ENCODE measurements around the gene SGSH.

The SGSH gene

DNA sequence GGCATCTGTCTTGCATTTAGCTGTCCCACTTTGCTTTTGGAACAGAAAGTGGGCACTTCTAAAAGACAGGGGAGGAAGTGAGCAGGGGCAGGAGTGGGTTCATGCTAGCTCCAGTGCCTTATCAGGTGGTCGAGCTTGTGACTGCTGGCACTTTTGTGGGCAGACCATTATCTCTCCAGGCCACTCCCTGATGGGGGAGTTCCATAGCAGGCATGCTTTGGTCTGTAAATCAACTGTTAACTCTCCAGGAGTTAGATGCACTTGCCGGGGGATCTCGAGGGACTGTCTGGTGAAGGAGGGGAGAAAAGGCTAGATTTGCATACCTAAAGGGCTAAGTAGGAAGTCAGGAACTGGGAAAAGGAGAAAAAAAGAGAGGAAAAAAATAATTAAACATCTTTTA lies 59.6 kb downstream of the SGSH start:
- no peak overlapping the region for H3K4me2 ChIP-seq (ENCODE audit: low read length, poor library complexity, severe bottlenecking)
- H3K36me3 ChIP-seq (ENCODE audit: control insufficient read depth in 1 of 2, insufficient read depth in 2 of 2, low read depth in 1 of 2, low read length in 2 of 2), result no peaks in the 10 kb centered on the region
- DNase-seq, result no peak
- no peak overlapping the region for H4K8ac ChIP-seq (ENCODE audit: low read length)
- no peak overlapping the region for H3K27ac ChIP-seq (ENCODE audit: low read length, poor library complexity, severe bottlenecking)
- no peak overlapping the region for H3K23ac ChIP-seq (ENCODE audit: low read length in 2 of 2)
- H2BK5ac ChIP-seq (ENCODE audit: low read depth, low read length, poor library complexity, severe bottlenecking), result no peak overlapping the region
- no peaks in the 10 kb centered on the region for H3K79me1 ChIP-seq (replicated peaks; ENCODE audit: low read length, poor library complexity, severe bottlenecking)
- H2AFZ ChIP-seq (ENCODE audit: low read depth, low read length), result no peak overlapping the region
- H2AK5ac ChIP-seq (ENCODE audit: low read length, severe bottlenecking), result no peak overlapping the region
- H3K4ac ChIP-seq (ENCODE audit: low read depth in 1 of 2, low read length in 2 of 2), result no peak overlapping the region
- WGBS, result 20% methylated on average over 3 of the region's 3 CpGs
- peaks cover 13 to 22% of the 10 kb centered on the region in 2 experiments for H3K27me3 ChIP-seq (ENCODE audit: control insufficient read depth in 1 of 2, insufficient read depth in 1 of 2, low read length in 2 of 2)
- H3K4me3 ChIP-seq (ENCODE audit: insufficient read depth in 1 of 2, low read depth in 1 of 2, low read length in 2 of 2), result no peak overlapping the region
- no peak overlapping the region for H3K9ac ChIP-seq (ENCODE audit: low read length)
- no peak overlapping the region for H2BK120ac ChIP-seq (ENCODE audit: low read depth, low read length)
- no peak overlapping the region for H4K91ac ChIP-seq (ENCODE audit: low read length)
- no peak overlapping the region for H3K14ac ChIP-seq (ENCODE audit: low read length in 2 of 2)
- H3K9me3 ChIP-seq (ENCODE audit: control insufficient read depth, low read length), result peaks cover 6% of the 10 kb centered on the region
- H2BK15ac ChIP-seq (ENCODE audit: low read depth, poor library complexity, severe bottlenecking), result no peak overlapping the region
- no peak overlapping the region for H3K18ac ChIP-seq (ENCODE audit: low read depth in 1 of 2, low read length in 2 of 2)
- H2BK12ac ChIP-seq (ENCODE audit: low read length in 2 of 2), result no peak overlapping the region
- H3K4me1 ChIP-seq (ENCODE audit: control insufficient read depth, insufficient read depth, low read depth, low read length), result peaks cover 2% of the 10 kb centered on the region

Measured in mesenchymal stem cell (in vitro differentiated cells and primary cell).